Measurements from ENCODE around the gene MAML2. TPM values are rescaled to one million over a fixed set of nuclear protein-coding genes. Genes with fewer than 3 reads are reported as not detected.
A peak's percentile ranks its signal among the peaks of the same experiment; 100 is the strongest.

MAML2 gene
- total RNA-seq, 1 donor from 2014 or later, result 31.5 TPM

GRCh38 chr11:96215826-96216225 is 127.2 kb downstream of the MAML2 start:
- DNase-seq (no peak), ATAC-seq (no peak)
- Histone ChIP-seq H3K27me3 (ENCODE audit: low read depth) (no peaks in the 10 kb centered on the region), H3K27ac (peak overlapping the region; percentile 76), H3K4me1 (peaks cover 77% of the 10 kb centered on the region), H3K36me3 (no peaks in the 10 kb centered on the region), H3K4me3 (no peak overlapping the region), H3K9me3 (no peaks in the 10 kb centered on the region)
- intact Hi-C loops (cut with DNase I), result no loop called here
- no peak for TF ChIP-seq CTCF (IDR thresholded peaks at IDR 0.05)

DNA sequence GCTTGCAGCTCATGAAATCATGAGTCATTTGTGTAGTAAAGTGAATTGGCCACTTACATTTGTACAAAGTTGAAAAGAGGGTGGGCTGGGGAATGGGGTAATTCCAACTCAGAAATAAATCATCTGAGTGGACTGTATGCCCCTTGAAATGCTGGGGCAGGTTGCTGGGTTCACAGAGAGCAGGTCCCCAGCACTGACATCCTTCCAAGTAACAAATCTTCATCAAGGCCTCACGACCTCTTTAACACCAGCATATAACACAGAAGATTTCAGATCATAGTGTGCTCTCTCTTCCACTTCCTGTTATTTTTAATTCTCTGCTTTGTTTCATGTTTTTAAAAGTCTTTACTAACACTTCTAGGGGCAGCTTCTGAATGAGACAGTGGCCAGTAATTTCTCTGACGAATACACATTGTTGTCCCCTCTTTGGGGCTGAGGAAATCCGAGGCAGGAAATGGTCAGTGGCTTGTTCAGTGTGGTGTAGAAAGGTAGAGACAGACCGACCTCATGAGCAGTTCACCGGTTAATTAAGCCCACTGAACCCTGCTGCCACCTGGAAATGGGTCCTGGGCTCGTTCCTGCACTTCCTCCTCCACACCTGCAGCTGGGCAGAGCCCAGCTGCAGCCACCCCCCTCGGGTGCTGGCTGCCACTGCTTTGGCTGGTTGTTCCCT is 127.7 kb downstream of the MAML2 start:
- Histone ChIP-seq H3K4me1 (peaks cover 71% of the 10 kb centered on the region), H3K4me3 (no peak overlapping the region), H3K27ac (peak overlapping the region; percentile 76), H3K9me3 (no peaks in the 10 kb centered on the region), H3K36me3 (no peaks in the 10 kb centered on the region), H3K27me3 (ENCODE audit: low read depth) (no peaks in the 10 kb centered on the region)
- TF ChIP-seq CTCF (IDR thresholded peaks at IDR 0.05), result no peak
- no peak for DNase-seq
- ATAC-seq, result peak; percentile 54
- intact Hi-C loops (cut with DNase I), result no loop called here

DNA sequence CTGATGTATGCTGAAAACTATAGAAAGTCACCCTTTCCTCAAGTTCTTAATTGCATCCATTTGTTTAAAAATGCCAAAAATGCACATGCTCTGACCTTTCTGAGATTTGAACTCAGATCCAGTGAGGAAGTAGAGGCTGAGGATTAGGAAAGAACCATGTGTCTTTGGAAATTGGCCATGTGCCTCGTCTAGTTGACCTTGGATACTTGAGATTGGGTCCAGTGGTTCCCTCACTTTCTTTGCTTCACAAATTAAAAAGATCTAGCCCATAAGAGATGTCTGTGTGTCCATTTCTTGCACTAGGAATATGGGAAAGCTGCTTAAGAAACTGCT is 128.3 kb downstream of the MAML2 start:
- DNase-seq (no peak), ATAC-seq (no peak)
- Histone ChIP-seq H3K4me1 (peaks cover 66% of the 10 kb centered on the region), H3K9me3 (no peaks in the 10 kb centered on the region), H3K36me3 (no peaks in the 10 kb centered on the region), H3K27ac (peak overlapping the region; percentile 76), H3K4me3 (no peak overlapping the region), H3K27me3 (ENCODE audit: low read depth) (no peaks in the 10 kb centered on the region)
- no peak for TF ChIP-seq CTCF (IDR thresholded peaks at IDR 0.05)
- intact Hi-C loops (cut with DNase I), result no loop called here

GRCh38 chr11:96213500-96213899 is 129.5 kb downstream of the MAML2 start:
- no peaks in the 10 kb centered on the region for H3K27me3 ChIP-seq (ENCODE audit: low read depth)
- no peaks in the 10 kb centered on the region for H3K36me3 ChIP-seq
- H3K9me3 ChIP-seq, result no peaks in the 10 kb centered on the region
- no peak for ATAC-seq
- intact Hi-C loops (cut with DNase I), result no loop called here
- TF ChIP-seq CTCF (IDR thresholded peaks at IDR 0.05), result no peak
- peak overlapping the region; percentile 53 for H3K27ac ChIP-seq
- H3K4me3 ChIP-seq, result no peak overlapping the region
- DNase-seq, result no peak
- peaks cover 67% of the 10 kb centered on the region for H3K4me1 ChIP-seq

DNA sequence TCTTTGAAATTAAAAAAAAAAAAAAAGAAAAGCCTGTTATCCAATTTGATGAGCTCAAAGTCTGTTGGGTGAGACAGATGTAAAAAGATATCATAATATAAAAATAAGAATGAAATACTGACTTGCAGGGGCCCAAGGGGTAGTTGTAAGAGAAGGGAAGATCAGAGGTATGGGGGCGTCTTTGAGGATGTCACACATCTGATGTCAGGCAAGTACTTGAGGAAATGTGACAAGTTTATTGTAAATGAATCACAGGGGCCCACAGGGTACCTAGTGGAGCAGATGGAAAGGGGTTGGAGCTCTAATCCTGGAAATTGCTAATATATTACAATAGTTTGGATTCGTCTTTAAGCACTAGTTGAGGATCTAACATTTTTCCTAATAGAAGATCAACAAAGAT is 131.6 kb downstream of the MAML2 start:
- DNase-seq (no peak), ATAC-seq (no peak)
- Histone ChIP-seq H3K27me3 (ENCODE audit: low read depth) (no peaks in the 10 kb centered on the region), H3K36me3 (no peaks in the 10 kb centered on the region), H3K27ac (no peak overlapping the region), H3K4me3 (no peak overlapping the region), H3K4me1 (peaks cover 73% of the 10 kb centered on the region), H3K9me3 (no peaks in the 10 kb centered on the region)
- no peak for TF ChIP-seq CTCF (IDR thresholded peaks at IDR 0.05)
- intact Hi-C loops (cut with DNase I), result no loop called here
